GM18861 (cell line): ENCODE data around the gene SCFD2.

Source experiments
- ATAC-seq: cut with Tn5 transposase; IDR thresholded peaks from one replicate; pipeline ENCODE4 v1.9.1; 2021; ENCODE audit not compliant: unreplicated experiment

SCFD2 gene

GRCh38 chr4:52868133-52868532 is 497.7 kb downstream of the SCFD2 start:
- no peak for ATAC-seq

- ATAC-seq, result no peak
These were observed 498.7 kb downstream of the SCFD2 start for GRCh38 chr4:52867163-52867562.

- no peak for ATAC-seq
These were observed 499.1 kb downstream of the SCFD2 start for GRCh38 chr4:52866734-52867133.

- no peak for ATAC-seq
These were observed 500.6 kb downstream of the SCFD2 start for GRCh38 chr4:52865300-52865699.

- ATAC-seq, result no peak
These were observed 501.1 kb downstream of the SCFD2 start for GRCh38 chr4:52864793-52865192.

- ATAC-seq, result no peak
These were observed 502.5 kb downstream of the SCFD2 start for GRCh38 chr4:52863324-52863723.

GRCh38 chr4:52862639-52863161 is 503.2 kb downstream of the SCFD2 start:
- no peak for ATAC-seq

- peak; percentile 97 for ATAC-seq
These were observed 503.8 kb downstream of the SCFD2 start, which contains the start of gene RASL11B for GRCh38 chr4:52861879-52862616. RASL11B (plus strand) TSS chr4:52862317; CDS start chr4:52862508, 191 bp downstream.

- no peak for ATAC-seq
These were observed 504.6 kb downstream of the SCFD2 start for GRCh38 chr4:52861171-52861823.

- no peak for ATAC-seq
These were observed 505.5 kb downstream of the SCFD2 start for GRCh38 chr4:52860361-52860760.

- ATAC-seq, result no peak
These were observed 509.1 kb downstream of the SCFD2 start for GRCh38 chr4:52856801-52857200.

GRCh38 chr4:52853351-52853750 is 512.5 kb downstream of the SCFD2 start:
- ATAC-seq, result no peak

- no peak for ATAC-seq
These were observed 513.1 kb downstream of the SCFD2 start for GRCh38 chr4:52852711-52853110.

- ATAC-seq, result no peak
These were observed 513.8 kb downstream of the SCFD2 start for GRCh38 chr4:52852041-52852440.

GRCh38 chr4:52850406-52851124 is 515.3 kb downstream of the SCFD2 start:
- ATAC-seq, result no peak

- no peak for ATAC-seq
These were observed 517.6 kb downstream of the SCFD2 start for GRCh38 chr4:52848254-52848653.

- ATAC-seq, result no peak
These were observed 519.4 kb downstream of the SCFD2 start for GRCh38 chr4:52846502-52846901.

- no peak for ATAC-seq
These were observed 521.3 kb downstream of the SCFD2 start for GRCh38 chr4:52844596-52844995.

GRCh38 chr4:52843958-52844357 is 521.9 kb downstream of the SCFD2 start:
- no peak for ATAC-seq

- ATAC-seq, result no peak
These were observed 522.5 kb downstream of the SCFD2 start for GRCh38 chr4:52843351-52843750.

GRCh38 chr4:52842792-52843191 is 523.1 kb downstream of the SCFD2 start:
- ATAC-seq, result no peak
